GM21737 (cell line): ENCODE measurements around the gene ATF6.
A peak's percentile ranks its signal among the peaks of the same experiment; 100 is the strongest.
"Not testable (repeated sequence)": the region's sequence is repeated elsewhere in the genome, so short reads cannot be mapped to it uniquely, and the experiment has no call there.

Source experiments
- ATAC-seq: cut with Tn5 transposase; IDR thresholded peaks from one replicate; pipeline ENCODE4 v1.9.1; 2021; ENCODE audit warnings: mild to moderate bottlenecking, moderate library complexity; ENCODE audit not compliant: unreplicated experiment

ATF6 gene

GRCh38 chr1:161731981-161732718 is 34.0 kb upstream of the ATF6 start:
- no peak for ATAC-seq

GRCh38 chr1:161733526-161733925 is 32.6 kb upstream of the ATF6 start:
- no peak for ATAC-seq

GRCh38 chr1:161735837-161736236 is 30.3 kb upstream of the ATF6 start:
- ATAC-seq, result no peak

- no peak for ATAC-seq
Observed at GRCh38 chr1:161736335-161736969, 29.7 kb upstream of the ATF6 start.

GRCh38 chr1:161737625-161738024 is 28.5 kb upstream of the ATF6 start:
- ATAC-seq, result no peak

- ATAC-seq, result peak; percentile 66
Observed at GRCh38 chr1:161738627-161739287, 27.4 kb upstream of the ATF6 start.

GRCh38 chr1:161739865-161740566 is 26.1 kb upstream of the ATF6 start:
- ATAC-seq, result no peak

GRCh38 chr1:161740921-161741320 is 25.2 kb upstream of the ATF6 start:
- ATAC-seq, result no peak

GRCh38 chr1:161743231-161743630 is 22.9 kb upstream of the ATF6 start:
- no peak for ATAC-seq

- ATAC-seq, result no peak
Observed at GRCh38 chr1:161747801-161748200, 18.3 kb upstream of the ATF6 start.

GRCh38 chr1:161749509-161750407 is 16.4 kb upstream of the ATF6 start, which contains the start of gene DUSP12:
Gene DUSP12, plus strand, starts transcription at chr1:161749786. Its CDS starts 16 bp downstream, at chr1:161749802.
- peak; percentile 96 for ATAC-seq

- no peak for ATAC-seq
Observed at GRCh38 chr1:161763522-161764098, 2.5 kb upstream of the ATF6 start.

- no peak for ATAC-seq
Observed at GRCh38 chr1:161768461-161768860, 2.3 kb downstream of the ATF6 start.

- no peak for ATAC-seq
Observed at GRCh38 chr1:161768986-161769672, 3.0 kb downstream of the ATF6 start.

- ATAC-seq, result not testable (repeated sequence)
Observed at GRCh38 chr1:161769673-161770045, 3.5 kb downstream of the ATF6 start.

GRCh38 chr1:161770250-161770649 is 4.1 kb downstream of the ATF6 start:
- ATAC-seq, result no peak

- ATAC-seq, result no peak
Observed at GRCh38 chr1:161771161-161771560, 5.0 kb downstream of the ATF6 start.

GRCh38 chr1:161771973-161772372 is 5.9 kb downstream of the ATF6 start:
- no peak for ATAC-seq

- no peak for ATAC-seq
Observed at GRCh38 chr1:161772397-161772796, 6.3 kb downstream of the ATF6 start.
